HepG2 (cell line): ENCODE results near the gene METTL23. TPM values are rescaled to one million over a fixed set of nuclear protein-coding genes. Genes with fewer than 3 reads are reported as not detected.

ENCODE experiments used
- AGO2 ChIP-seq: fragments of 200-400 bp; formaldehyde crosslinking; optimal IDR thresholded peaks from 2 replicates; pipeline ENCODE3; 2017; ENCODE audit warnings: mild to moderate bottlenecking, low read depth, low read length, moderate library complexity
- ARID3A ChIP-seq: IDR thresholded peaks from 2 replicates; pipeline ENCODE4 v1.6.1; 2012; ENCODE audit warnings: low read depth, low read length, improper control_type of control experiment
- EEA1 ChIP-seq: sonication (generic); formaldehyde crosslinking; IDR thresholded peaks from 2 replicates; pipeline ENCODE4 v1.5.1; 2020; ENCODE audit warnings: mild to moderate bottlenecking, missing genetic modification reagents, borderline replicate concordance
- GLMP ChIP-seq: sonication (generic); formaldehyde crosslinking; IDR thresholded peaks from 2 replicates; pipeline ENCODE4 v1.9.0; 2021; ENCODE audit warnings: missing genetic modification reagents, mild to moderate bottlenecking, borderline replicate concordance
- HNRNPL ChIP-seq: fragments of 200-400 bp; formaldehyde crosslinking; IDR thresholded peaks from 2 replicates; pipeline ENCODE4 v1.6.1; 2017; ENCODE audit warnings: mild to moderate bottlenecking, low read depth, low read length
- HNRNPLL ChIP-seq: fragments of 200-400 bp; formaldehyde crosslinking; IDR thresholded peaks from 2 replicates; pipeline ENCODE4 v1.6.1; 2017; ENCODE audit warnings: mild to moderate bottlenecking, low read depth, low read length; ENCODE audit not compliant: poor library complexity, severe bottlenecking
- IKZF1 ChIP-seq: fragments of 450-650 bp; IDR thresholded peaks from 2 replicates; pipeline ENCODE4 v1.7.1; 2016
- MAF1 ChIP-seq: sonication (generic); formaldehyde crosslinking; IDR thresholded peaks from 2 replicates; pipeline ENCODE4 v1.5.0; 2020; ENCODE audit warnings: missing genetic modification reagents, borderline replicate concordance
- MYNN ChIP-seq: sonication (generic); formaldehyde crosslinking; IDR thresholded peaks from 2 replicates; pipeline ENCODE4 v1.4.0; 2020; ENCODE audit warnings: mild to moderate bottlenecking, low read depth, missing genetic modification reagents
- NCOA5 ChIP-seq: sonication (generic); formaldehyde crosslinking; IDR thresholded peaks from 2 replicates; pipeline ENCODE4 v1.4.0; 2020; ENCODE audit warnings: missing genetic modification reagents
- NFE2 ChIP-seq: sonication (generic); formaldehyde crosslinking; IDR thresholded peaks from 2 replicates; pipeline ENCODE4 v1.4.0; 2020; ENCODE audit warnings: missing genetic modification reagents
- RCOR2 ChIP-seq: IDR thresholded peaks from 2 replicates; pipeline ENCODE4 v1.6.1; 2016; ENCODE audit warnings: missing biosample characterization, missing genetic modification reagents
- REXO4 ChIP-seq: sonication (generic); formaldehyde crosslinking; IDR thresholded peaks from 2 replicates; pipeline ENCODE4 v1.8.0; 2022; ENCODE audit warnings: missing genetic modification reagents, mild to moderate bottlenecking, borderline replicate concordance
- SAP130 ChIP-seq: IDR thresholded peaks from 2 replicates; pipeline ENCODE4 v1.6.1; 2016; ENCODE audit warnings: low read depth
- SYNCRIP ChIP-seq: fragments of 200-400 bp; formaldehyde crosslinking; IDR thresholded peaks from 2 replicates; pipeline ENCODE4 v1.6.1; 2018; ENCODE audit warnings: mild to moderate bottlenecking, low read depth, low read length; ENCODE audit not compliant: insufficient read depth
- TRIM24 ChIP-seq: sonication (generic); formaldehyde crosslinking; IDR thresholded peaks from 2 replicates; pipeline ENCODE4 v1.8.0; 2022; ENCODE audit warnings: mild to moderate bottlenecking, missing genetic modification reagents
- ZKSCAN1 ChIP-seq: fragments of 150-350 bp; IDR thresholded peaks from 2 replicates; pipeline ENCODE4 v1.6.1; 2014; ENCODE audit warnings: low read length
- ZNF101 ChIP-seq: sonication (generic); formaldehyde crosslinking; IDR thresholded peaks from 2 replicates; pipeline ENCODE4 v1.4.0; 2020; ENCODE audit warnings: mild to moderate bottlenecking, low read depth, missing genetic modification reagents, borderline replicate concordance
- ZNF20 ChIP-seq: sonication (generic); formaldehyde crosslinking; IDR thresholded peaks from 2 replicates; pipeline ENCODE4 v1.4.0; 2020; ENCODE audit warnings: mild to moderate bottlenecking, moderate library complexity, missing genetic modification reagents
- ZNF230 ChIP-seq: sonication (generic); formaldehyde crosslinking; IDR thresholded peaks from 2 replicates; pipeline ENCODE4 v1.4.0; 2020; ENCODE audit warnings: mild to moderate bottlenecking, missing genetic modification reagents
- ZNF275 ChIP-seq: sonication (generic); formaldehyde crosslinking; IDR thresholded peaks from 2 replicates; pipeline ENCODE4 v1.8.0; 2022; ENCODE audit warnings: missing genetic modification reagents, mild to moderate bottlenecking, inconsistent platforms, borderline replicate concordance
- ZNF326 ChIP-seq: sonication (generic); formaldehyde crosslinking; IDR thresholded peaks from 2 replicates; pipeline ENCODE4 v1.4.0; 2020; ENCODE audit warnings: missing genetic modification reagents, borderline replicate concordance
- ZNF382 ChIP-seq: sonication (generic); formaldehyde crosslinking; IDR thresholded peaks from 2 replicates; pipeline ENCODE4 v1.5.0; 2020; ENCODE audit warnings: missing genetic modification reagents, mild to moderate bottlenecking, borderline replicate concordance
- ZNF549 ChIP-seq: sonication (generic); formaldehyde crosslinking; IDR thresholded peaks from 2 replicates; pipeline ENCODE4 v1.5.0; 2020; ENCODE audit warnings: missing genetic modification reagents
- ZNF564 ChIP-seq: sonication (generic); formaldehyde crosslinking; IDR thresholded peaks from 2 replicates; pipeline ENCODE4 v1.8.1; 2023; ENCODE audit warnings: mild to moderate bottlenecking, missing genetic modification reagents
- ZNF841 ChIP-seq: sonication (generic); formaldehyde crosslinking; IDR thresholded peaks from 2 replicates; pipeline ENCODE4 v1.8.1; 2023; ENCODE audit warnings: missing genetic modification reagents, borderline replicate concordance
- ZSCAN22 ChIP-seq: sonication (generic); formaldehyde crosslinking; IDR thresholded peaks from 2 replicates; pipeline ENCODE4 v1.4.0; 2020; ENCODE audit warnings: mild to moderate bottlenecking, missing genetic modification reagents
- polyA plus RNA-seq, 8 experiments: library from polyadenylated mRNA; depleted of rRNA in 3 of 8; stranded (reverse) in 7 of 8; unstranded in 1 of 8; fragments of >200 nt; fragmentation: Illumina TruSeq in 4 of 8; extraction: Trizol in 4 of 8; gene quantifications; 2 replicates each; pipeline versions ENCODE4 v1.2.1 to v1.2.3, GENCODE V29; 2011 to 2016; ENCODE audit warnings: low read depth in 4 of 8, missing spikeins in 1 of 8, mixed read lengths in 1 of 8; ENCODE audit not compliant: insufficient read depth in 1 of 8
- total RNA-seq, 5 experiments: library from RNA; depleted of rRNA; stranded (reverse); fragments of >200 nt; fragmentation: Illumina TruSeq; extraction: Trizol; gene quantifications; 2 replicates each; pipeline ENCODE4 v1.2.3, GENCODE V29; 2016; ENCODE audit warnings: low read depth in 1 of 5

The METTL23 gene
- total and polyA plus RNA-seq, 2 of the 13 experiments (the other 11 are each of a cell fraction or from before 2014, with no cell fraction given) = 39.9 to 104 TPM

GRCh38 chr17:76737676-76738467 lies 11.2 kb downstream of the METTL23 start, which contains the start of gene MFSD11 (continued):
- TF ChIP-seq TRIM24 (CRISPR knock-in tag) (no peak), EEA1 (peak; percentile 79; the same call in 1 of the 2 replicates), ZNF101 (no peak), ZNF382 (CRISPR knock-in tag) (no peak), HNRNPLL (peak; percentile 83), SYNCRIP (no peak), ZNF841 (CRISPR knock-in tag) (no peak), ARID3A (peak; percentile 95), NCOA5 (CRISPR knock-in tag) (no peak), ZKSCAN1 (no peak), NFE2 (CRISPR knock-in tag) (no peak), ZNF564 (no peak), RCOR2 (CRISPR knock-in tag) (no peak), AGO2 (no peak), ZNF326 (CRISPR knock-in tag) (no peak), ZNF230 (CRISPR knock-in tag) (peak; percentile 80), SAP130 (CRISPR knock-in tag) (peak; percentile 94), IKZF1 (no peak), ZNF549 (CRISPR knock-in tag) (no peak; the same call in 1 of the 2 replicates), MAF1 (CRISPR knock-in tag) (no peak), HNRNPL (0 out of 2 replicates have a peak, but pooled peaks have one; percentile 13), ZNF275 (0 out of 2 replicates have a peak, but pooled peaks have one; percentile 0), REXO4 (CRISPR knock-in tag) (no peak), ZSCAN22 (peak; percentile 82; the same call in 1 of the 2 replicates), GLMP (CRISPR knock-in tag) (no peak), ZNF20 (CRISPR knock-in tag) (no peak), MYNN (no peak; the same call in 1 of the 2 replicates)
